H9 (cell line): ENCODE results near the gene ZNF791. TPM values are rescaled to one million over a fixed set of nuclear protein-coding genes. Genes with fewer than 3 reads are reported as not detected.

Experiments used
- DNase-seq: peaks from one replicate; pipeline ENCODE4 v3.0.0-alpha.2; 2017
- H2AFZ ChIP-seq: one replicate; pipeline ENCODE4 v1.6.1; 2013; ENCODE audit warnings: mild to moderate bottlenecking, low read length, control low read depth, moderate library complexity
- H2AK5ac ChIP-seq: 2 replicates; pipeline ENCODE4 v1.6.1; 2013; ENCODE audit warnings: low read length, control low read depth, mixed read lengths; ENCODE audit not compliant: insufficient read length
- H2BK120ac ChIP-seq: one replicate; pipeline ENCODE4 v1.6.1; 2013; ENCODE audit warnings: low read depth, mild to moderate bottlenecking, low read length, control low read depth, inconsistent platforms; ENCODE audit not compliant: poor library complexity, severe bottlenecking
- H2BK12ac ChIP-seq: 2 replicates; pipeline ENCODE4 v1.6.1; 2013; ENCODE audit warnings: low read length, control low read depth, mixed read lengths, low read depth; ENCODE audit not compliant: insufficient read length
- H2BK15ac ChIP-seq: 2 replicates; pipeline ENCODE4 v1.6.1; 2013; ENCODE audit warnings: low read depth, low read length, control low read depth
- H2BK20ac ChIP-seq: one replicate; pipeline ENCODE4 v1.6.1; 2013; ENCODE audit warnings: low read depth, mild to moderate bottlenecking, low read length, control low read depth, inconsistent platforms; ENCODE audit not compliant: poor library complexity, severe bottlenecking
- H2BK5ac ChIP-seq: 2 replicates; pipeline ENCODE4 v1.6.1; 2013; ENCODE audit warnings: low read length, control low read depth, mixed read lengths; ENCODE audit not compliant: insufficient read length
- H3K14ac ChIP-seq: 2 replicates; pipeline ENCODE4 v1.6.1; 2013; ENCODE audit warnings: low read length, control low read depth; ENCODE audit not compliant: insufficient read depth
- H3K18ac ChIP-seq: 2 replicates; pipeline ENCODE4 v1.6.1; 2013; ENCODE audit warnings: low read depth, mild to moderate bottlenecking, mixed read lengths, low read length, control low read depth; ENCODE audit not compliant: insufficient read length
- H3K23ac ChIP-seq: 2 replicates; pipeline ENCODE4 v1.6.1; 2013; ENCODE audit warnings: low read length, control low read depth, mixed read lengths, low read depth; ENCODE audit not compliant: insufficient read length
- H3K23me2 ChIP-seq: 2 replicates; pipeline ENCODE4 v1.6.1; 2013; ENCODE audit warnings: low read depth, mild to moderate bottlenecking, mixed read lengths, low read length, control low read depth; ENCODE audit not compliant: insufficient read length, poor library complexity, severe bottlenecking
- H3K27ac ChIP-seq: 2 replicates; pipeline ENCODE4 v1.5.1; 2013; ENCODE audit warnings: low read length, control low read depth, mixed read lengths, low read depth; ENCODE audit not compliant: insufficient read length
- H3K27me3 ChIP-seq: 2 replicates; pipeline ENCODE4 v1.6.1; 2013; ENCODE audit warnings: low read length, control low read depth, inconsistent platforms; ENCODE audit not compliant: insufficient read depth
- H3K4ac ChIP-seq: 2 replicates; pipeline ENCODE4 v1.6.1; 2013; ENCODE audit warnings: low read depth, mild to moderate bottlenecking, control low read depth, inconsistent platforms, low read length, moderate library complexity
- H3K4me1 ChIP-seq: 2 replicates; pipeline ENCODE4 v1.6.1; 2013; ENCODE audit warnings: low read length, control low read depth, inconsistent platforms; ENCODE audit not compliant: insufficient read depth
- H3K4me2 ChIP-seq: 2 replicates; pipeline ENCODE4 v1.6.1; 2013; ENCODE audit warnings: low read length, control low read depth, mixed read lengths; ENCODE audit not compliant: insufficient read length, insufficient read depth
- H3K56ac ChIP-seq: 2 replicates; pipeline ENCODE4 v1.6.1; 2013; ENCODE audit warnings: low read depth, mild to moderate bottlenecking, mixed read lengths, low read length, control low read depth; ENCODE audit not compliant: insufficient read length
- H3K79me1 ChIP-seq: 2 replicates; pipeline ENCODE4 v1.6.1; 2013; ENCODE audit warnings: low read depth, mild to moderate bottlenecking, moderate library complexity, low read length, control low read depth, inconsistent platforms; ENCODE audit not compliant: insufficient read depth, poor library complexity, severe bottlenecking
- H3K79me2 ChIP-seq: 2 replicates; pipeline ENCODE4 v1.6.1; 2013; ENCODE audit warnings: low read length, control low read depth, inconsistent platforms; ENCODE audit not compliant: insufficient read depth
- H3K9ac ChIP-seq: 2 replicates; pipeline ENCODE4 v1.6.1; 2013; ENCODE audit warnings: low read length, control low read depth, mixed read lengths; ENCODE audit not compliant: insufficient read length; ENCODE audit errors: extremely low read depth
- H3K9me3 ChIP-seq: one replicate; pipeline ENCODE4 v1.6.1; 2013; ENCODE audit warnings: low read depth, low read length, inconsistent platforms; ENCODE audit not compliant: control insufficient read depth
- H3T11ph ChIP-seq: one replicate; pipeline ENCODE4 v1.6.1; 2013; ENCODE audit warnings: mild to moderate bottlenecking, low read length, control low read depth, inconsistent platforms
- H4K20me1 ChIP-seq: one replicate; pipeline ENCODE4 v1.6.1; 2013; ENCODE audit not compliant: control insufficient read depth, insufficient read length, insufficient read depth
- H4K5ac ChIP-seq: 2 replicates; pipeline ENCODE4 v1.6.1; 2013; ENCODE audit warnings: low read depth, mild to moderate bottlenecking, mixed read lengths, low read length, control low read depth; ENCODE audit not compliant: insufficient read length
- H4K8ac ChIP-seq: replicated peaks from 2 replicates; pipeline ENCODE4 v1.6.1; 2013; ENCODE audit warnings: low read length, control low read depth, mixed read lengths, low read depth; ENCODE audit not compliant: insufficient read length
- H4K91ac ChIP-seq: 2 replicates; pipeline ENCODE4 v1.6.1; 2013; ENCODE audit warnings: low read depth, mild to moderate bottlenecking, moderate library complexity, mixed read lengths, low read length, control low read depth; ENCODE audit not compliant: insufficient read length
- H3K27ac Mint-ChIP-seq, 3 experiments: 2 replicates in 2 of 3; 3 replicates in 1 of 3; pipeline ENCODE4 v1.8.0; 2020 to 2021; ENCODE audit warnings: mixed read lengths in 3 of 3, mild to moderate bottlenecking in 1 of 3, moderate library complexity in 1 of 3
- H3K27me3 Mint-ChIP-seq: 2 replicates; pipeline ENCODE4 v1.8.0; 2021; ENCODE audit warnings: low read depth, mild to moderate bottlenecking, moderate library complexity, mixed read lengths
- H3K36me3 Mint-ChIP-seq, 3 experiments: 2 replicates in 2 of 3; 3 replicates in 1 of 3; pipeline ENCODE4 v1.8.0; 2020 to 2021; ENCODE audit warnings: low read depth in 3 of 3, mixed read lengths in 3 of 3; ENCODE audit not compliant: insufficient read depth in 1 of 3
- H3K4me1 Mint-ChIP-seq, 2 experiments: 2 replicates each; pipeline ENCODE4 v1.8.0; 2020; ENCODE audit warnings: mixed read lengths in 2 of 2
- H3K4me3 Mint-ChIP-seq, 2 experiments: 2 replicates in 1 of 2; 3 replicates in 1 of 2; pipeline ENCODE4 v1.8.0; 2020 to 2021; ENCODE audit warnings: mild to moderate bottlenecking in 2 of 2, mixed read lengths in 2 of 2, moderate library complexity in 1 of 2
- H3K9me3 Mint-ChIP-seq, 2 experiments: 2 replicates in 1 of 2; 3 replicates in 1 of 2; pipeline ENCODE4 v1.8.0; 2020; ENCODE audit warnings: mild to moderate bottlenecking in 2 of 2, mixed read lengths in 2 of 2, moderate library complexity in 1 of 2
- CTCF ChIP-seq: fragments of 200-600 bp; sonication (generic); conservative IDR thresholded peaks from 3 replicates; pipeline ENCODE4 v1.8.0; 2021; ENCODE audit warnings: antibody characterized with exemption, mild to moderate bottlenecking
- WGBS: extraction: QIAGEN DNeasy Blood & Tissue Kit; methylation state at CpG from one replicate; pipeline ENCODE4 v1.1.7; 2013; ENCODE audit warnings: missing lambda C conversion rate, low lambda C conversion rate, mixed read lengths; ENCODE audit not compliant: insufficient read length; ENCODE audit errors: extremely low coverage; 5-methylcytosine and 5-hydroxymethylcytosine counted together
- total RNA-seq: library from RNA; stranded (reverse); gene quantifications from 2 replicates; pipeline ENCODE4 v1.2.1, GENCODE V29; 2021

ZNF791 gene
- total RNA-seq, 1 experiment from 2014 or later: 20.2 TPM

GRCh38 chr19:12603714-12604113 lies 7.0 kb upstream of the ZNF791 start:
- Histone ChIP-seq H3K23me2 (no peaks in the 10 kb centered on the region), H2BK15ac (no peak overlapping the region), H3K27me3 (no peaks in the 10 kb centered on the region), H2BK20ac (no peak overlapping the region), H3K14ac (no peak overlapping the region), H3K18ac (no peak overlapping the region), H3K4me1 (no peaks in the 10 kb centered on the region), H3K79me2 (no peaks in the 10 kb centered on the region), H4K5ac (no peak overlapping the region), H3K27ac (no peak overlapping the region), H3K79me1 (peaks cover 2% of the 10 kb centered on the region), H2AFZ (no peak overlapping the region), H3K4me2 (no peak overlapping the region), H2BK120ac (no peak overlapping the region), H3T11ph (no peak overlapping the region), H4K91ac (no peak overlapping the region), H3K4ac (no peak overlapping the region), H3K56ac (no peak overlapping the region), H2BK12ac (no peak overlapping the region), H2AK5ac (no peak overlapping the region), H3K23ac (no peak overlapping the region), H4K8ac (no peak overlapping the region), H4K20me1 (no peaks in the 10 kb centered on the region), H3K9ac (no peak overlapping the region), H2BK5ac (no peak overlapping the region), H3K9me3 (no peaks in the 10 kb centered on the region)
- H3K36me3 Mint-ChIP-seq: peaks cover 9 to 19% (median 9%) of the 10 kb centered on the region in 3 experiments
- no peak for DNase-seq
- no peaks in the 10 kb centered on the region for H3K4me1 Mint-ChIP-seq
- no peak for TF ChIP-seq CTCF
- WGBS: no CpG with 5 or more reads among the region's 1 CpG
- no peaks in the 10 kb centered on the region for H3K27me3 Mint-ChIP-seq
- H3K9me3 Mint-ChIP-seq: no peaks in the 10 kb centered on the region
- no peak overlapping the region for H3K27ac Mint-ChIP-seq
- H3K4me3 Mint-ChIP-seq: no peak overlapping the region
